HEK293T (cell line): ENCODE data around the gene NRP2.

Experiments
- CTCF ChIA-PET: fragments of 350-600 bp; formaldehyde crosslinking; extraction: SDS; loops from one replicate; lab custom pipeline; 2021; ENCODE audit warnings: antibody characterized with exemption, inconsistent platforms; lab: Yijun Ruan, JAX
- POLR2A ChIA-PET: fragments of 350-600 bp; formaldehyde crosslinking; extraction: SDS; loops from one replicate; lab custom pipeline; 2020; ENCODE audit warnings: antibody characterized with exemption, inconsistent platforms; lab: Yijun Ruan, JAX
- DNase-seq: peaks from one replicate; pipeline ENCODE4 v3.0.0; 2012; ENCODE audit warnings: mixed read lengths; ENCODE audit errors: extremely low spot score
- ARNT ChIP-seq: fragments of 450-650 bp; IDR thresholded peaks from 2 replicates; pipeline ENCODE4 v1.6.1; 2017; ENCODE audit warnings: mild to moderate bottlenecking
- BHLHE40 ChIP-seq: fragments of 450-650 bp; IDR thresholded peaks from 2 replicates; pipeline ENCODE4 v1.6.1; 2016; ENCODE audit warnings: mild to moderate bottlenecking, moderate library complexity, borderline replicate concordance
- CTBP1 ChIP-seq: fragments of 450-650 bp; IDR thresholded peaks from 2 replicates; pipeline ENCODE4 v1.6.1; 2016; ENCODE audit warnings: borderline replicate concordance
- ELF4 ChIP-seq: fragments of 450-650 bp; IDR thresholded peaks from 2 replicates; pipeline ENCODE4 v1.6.1; 2017; ENCODE audit warnings: antibody characterized with exemption
- FOXA1 ChIP-seq: fragments of 450-650 bp; IDR thresholded peaks from 2 replicates; pipeline ENCODE4 v1.6.1; 2016; ENCODE audit warnings: mild to moderate bottlenecking
- FOXK2 ChIP-seq: fragments of 450-650 bp; IDR thresholded peaks from 2 replicates; pipeline ENCODE4 v1.6.1; 2016; ENCODE audit warnings: mild to moderate bottlenecking
- FOXM1 ChIP-seq: fragments of 450-650 bp; IDR thresholded peaks from 2 replicates; pipeline ENCODE4 v1.6.1; 2017; ENCODE audit warnings: mild to moderate bottlenecking, borderline replicate concordance
- HDGF ChIP-seq: fragments of 450-650 bp; IDR thresholded peaks from 2 replicates; pipeline ENCODE4 v1.6.1; 2017; ENCODE audit warnings: antibody characterized with exemption, borderline replicate concordance
- L3MBTL2 ChIP-seq: fragments of 450-650 bp; conservative IDR thresholded peaks from 2 replicates; pipeline ENCODE4 v1.6.1; 2016; ENCODE audit warnings: mild to moderate bottlenecking
- LEF1 ChIP-seq: fragments of 450-650 bp; IDR thresholded peaks from 2 replicates; pipeline ENCODE4 v1.6.1; 2017; ENCODE audit warnings: mild to moderate bottlenecking, borderline replicate concordance
- NFRKB ChIP-seq: fragments of 450-650 bp; IDR thresholded peaks from 2 replicates; pipeline ENCODE4 v1.6.1; 2016; ENCODE audit warnings: mild to moderate bottlenecking, moderate library complexity
- SP1 ChIP-seq: fragments of 450-650 bp; IDR thresholded peaks from 2 replicates; pipeline ENCODE4 v1.6.1; 2017
- SUZ12 ChIP-seq: fragments of 450-650 bp; IDR thresholded peaks from 2 replicates; pipeline ENCODE4 v1.6.1; 2016; ENCODE audit warnings: mild to moderate bottlenecking
- TARDBP ChIP-seq: fragments of 450-650 bp; IDR thresholded peaks from 2 replicates; pipeline ENCODE4 v1.6.1; 2016
- ZNF384 ChIP-seq: fragments of 450-650 bp; IDR thresholded peaks from 2 replicates; pipeline ENCODE4 v1.6.1; 2016
- TF ChIP-seq, protein P1 (sequence below): fragments of 450-650 bp; IDR thresholded peaks from 2 replicates; pipeline ENCODE4 v1.6.1; 2016

NRP2 gene

DNA sequence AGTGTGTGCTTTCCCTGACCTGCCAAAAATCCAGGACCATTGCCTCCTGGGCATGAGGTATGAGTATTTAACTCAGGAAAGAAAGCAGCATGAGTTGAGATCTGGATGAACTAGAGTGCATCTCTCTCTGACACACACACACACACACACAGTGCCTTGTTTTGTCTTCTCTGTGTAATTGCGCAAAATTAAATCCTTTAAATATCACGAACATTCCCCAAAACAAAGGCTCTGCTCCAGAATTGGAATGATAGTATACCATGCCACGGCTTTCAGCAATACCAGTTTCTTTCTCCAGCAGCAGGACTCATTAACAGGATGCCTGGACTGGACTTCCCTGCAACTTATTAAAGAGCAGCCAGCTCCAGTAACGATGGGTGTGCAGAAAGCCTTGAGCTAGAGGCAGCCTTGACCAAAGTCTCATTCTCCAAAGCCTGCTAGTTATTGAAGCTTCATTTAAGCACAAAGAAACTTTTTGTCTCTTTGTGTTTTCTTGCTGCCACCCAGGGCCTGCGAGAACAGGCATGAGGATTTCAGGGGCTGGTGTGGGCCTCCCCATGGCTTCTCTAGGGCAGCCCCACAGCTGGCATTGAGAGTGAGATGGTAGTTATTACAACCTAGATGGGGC, 101.7 kb downstream of the NRP2 start:
- POLR2A ChIA-PET = no interaction called here
- CTCF ChIA-PET = no interaction called here
- DNase-seq = no peak
- TF ChIP-seq SP1 (no peak), CTBP1 (no peak), NFRKB (no peak), FOXK2 (no peak), ELF4 (no peak), SUZ12 (no peak), TARDBP (no peak), ARNT (no peak), HDGF (no peak), FOXM1 (no peak), BHLHE40 (no peak), FOXA1 (no peak), L3MBTL2 (no peak), LEF1 (no peak)
- TF ChIP-seq, protein P1, sequence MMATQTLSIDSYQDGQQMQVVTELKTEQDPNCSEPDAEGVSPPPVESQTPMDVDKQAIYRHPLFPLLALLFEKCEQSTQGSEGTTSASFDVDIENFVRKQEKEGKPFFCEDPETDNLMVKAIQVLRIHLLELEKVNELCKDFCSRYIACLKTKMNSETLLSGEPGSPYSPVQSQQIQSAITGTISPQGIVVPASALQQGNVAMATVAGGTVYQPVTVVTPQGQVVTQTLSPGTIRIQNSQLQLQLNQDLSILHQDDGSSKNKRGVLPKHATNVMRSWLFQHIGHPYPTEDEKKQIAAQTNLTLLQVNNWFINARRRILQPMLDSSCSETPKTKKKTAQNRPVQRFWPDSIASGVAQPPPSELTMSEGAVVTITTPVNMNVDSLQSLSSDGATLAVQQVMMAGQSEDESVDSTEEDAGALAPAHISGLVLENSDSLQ = no peak

DNA sequence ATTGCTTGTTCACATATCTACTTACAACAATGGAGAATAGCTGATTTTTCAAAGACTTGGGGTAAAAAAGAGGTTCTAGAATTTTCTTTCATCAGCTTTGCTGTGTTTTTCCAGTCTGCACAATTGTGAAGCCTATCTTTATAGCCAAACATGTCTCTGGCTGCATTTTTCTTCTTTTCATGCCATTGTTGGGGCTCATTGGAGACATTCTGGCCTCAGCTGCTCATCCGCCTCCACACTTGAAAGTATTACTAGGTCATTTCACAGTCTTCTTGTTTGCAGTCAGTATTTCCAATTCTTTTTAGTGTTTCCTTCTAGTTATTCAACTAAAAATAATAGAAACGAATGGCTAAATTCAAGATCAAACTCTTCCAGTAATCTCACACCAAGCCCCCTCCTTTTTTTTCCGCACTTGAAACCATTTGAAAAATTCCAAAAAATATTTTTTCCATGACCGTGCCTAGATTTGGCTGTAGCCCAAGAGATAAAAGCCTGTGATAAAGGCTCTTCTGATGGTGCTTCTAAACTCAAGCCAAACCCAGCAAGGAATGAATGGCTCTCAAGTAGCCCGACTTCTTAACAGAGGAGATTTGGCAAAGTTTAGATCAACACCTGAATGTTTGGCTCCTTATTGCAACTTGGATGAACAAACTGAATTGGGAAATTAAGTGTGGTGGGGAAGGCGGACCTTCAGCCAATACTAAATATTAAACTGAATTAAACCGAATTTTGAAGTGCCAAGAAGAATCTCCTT, 103.4 kb downstream of the NRP2 start:
- no peak for DNase-seq
- POLR2A ChIA-PET = no interaction called here
- TF ChIP-seq FOXM1 (no peak), TARDBP (no peak), L3MBTL2 (no peak), CTBP1 (no peak), NFRKB (no peak), HDGF (no peak), LEF1 (no peak), BHLHE40 (no peak), ARNT (no peak), ZNF384 (no peak), FOXA1 (no peak), SP1 (no peak), SUZ12 (no peak), FOXK2 (no peak)
- TF ChIP-seq, protein P1 = no peak
- CTCF ChIA-PET = interaction anchor here (0.9 kb wide), 1 partner anchor 193 kb away, joined by 3 read pairs; no protein-coding TSS in a partner anchor

DNA sequence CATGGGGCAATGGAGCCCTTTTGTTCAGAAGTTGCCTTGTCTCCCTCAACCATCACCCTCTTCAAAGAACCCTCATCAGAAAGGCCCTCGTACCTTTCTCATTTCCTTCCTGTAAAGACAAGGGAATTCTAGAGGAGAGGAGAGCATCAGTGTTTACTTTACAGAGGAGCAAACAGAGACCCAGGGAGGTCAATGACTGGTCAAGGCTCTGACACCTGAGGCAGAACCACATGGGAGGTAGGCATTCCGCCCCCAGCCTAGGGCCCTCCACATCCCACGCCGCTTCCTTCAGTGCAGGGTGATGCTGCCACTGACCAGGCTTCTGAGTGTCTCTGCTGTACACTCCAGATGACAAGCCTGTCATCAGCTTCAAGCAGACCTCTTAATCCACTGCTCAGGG, 104.7 kb downstream of the NRP2 start:
- DNase-seq = no peak
- CTCF ChIA-PET = no interaction called here
- no peak for TF ChIP-seq SP1
- TF ChIP-seq FOXA1 = no peak
- TF ChIP-seq ELF4 = no peak
- TF ChIP-seq L3MBTL2 = no peak
- TF ChIP-seq ARNT = no peak
- POLR2A ChIA-PET = no interaction called here

DNA sequence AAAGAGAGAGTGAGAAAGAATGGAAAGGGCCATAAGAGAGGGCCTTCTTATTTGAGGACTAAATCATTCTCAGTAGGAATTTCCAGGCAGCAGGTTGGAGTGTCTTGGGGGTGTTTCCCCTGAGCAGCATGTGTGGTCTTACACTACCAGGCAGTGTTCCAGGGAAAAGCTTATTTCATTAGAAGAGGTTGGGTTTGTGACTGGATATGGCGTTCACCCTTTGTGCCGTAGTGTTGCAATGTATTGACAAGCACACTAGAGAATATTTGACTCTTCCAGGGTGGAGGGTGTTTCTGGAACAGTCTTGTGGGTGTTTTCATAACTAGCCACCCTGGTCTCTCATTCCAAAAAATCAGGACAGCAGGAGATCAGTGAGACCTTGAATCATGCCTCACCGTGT, 105.5 kb downstream of the NRP2 start:
- CTCF ChIA-PET = no interaction called here
- POLR2A ChIA-PET = no interaction called here
- TF ChIP-seq SUZ12 = no peak
- TF ChIP-seq CTBP1 = no peak
- TF ChIP-seq ZNF384 = no peak
- TF ChIP-seq L3MBTL2 = no peak
- TF ChIP-seq SP1 = no peak
- no peak for TF ChIP-seq ARNT
- DNase-seq = no peak

DNA sequence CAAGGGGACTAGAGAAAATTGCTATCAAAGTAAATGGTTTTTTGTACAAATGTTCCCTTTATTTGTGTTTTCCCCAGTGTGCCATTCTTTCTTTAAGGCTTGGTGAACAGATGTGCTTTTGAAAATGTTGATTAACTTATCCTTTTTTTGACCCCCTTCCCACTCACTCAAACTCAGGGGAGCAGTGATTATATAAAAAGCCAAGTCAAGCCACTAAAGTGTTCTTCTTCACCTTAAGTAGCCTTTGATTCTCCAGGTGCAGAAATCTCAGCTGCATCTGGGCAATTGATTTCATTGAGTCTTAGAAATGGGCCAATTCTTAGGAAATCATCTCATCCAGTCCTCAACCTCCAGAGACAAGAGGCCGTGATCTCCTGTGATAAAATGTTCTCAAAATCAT, 107.6 kb downstream of the NRP2 start:
- TF ChIP-seq LEF1 = no peak
- no peak for TF ChIP-seq L3MBTL2
- no peak for TF ChIP-seq HDGF
- TF ChIP-seq TARDBP = no peak
- TF ChIP-seq NFRKB = no peak
- TF ChIP-seq, protein P1 = no peak
- no peak for DNase-seq
- ChIA-PET POLR2A (no interaction called here), CTCF (no interaction called here)

DNA sequence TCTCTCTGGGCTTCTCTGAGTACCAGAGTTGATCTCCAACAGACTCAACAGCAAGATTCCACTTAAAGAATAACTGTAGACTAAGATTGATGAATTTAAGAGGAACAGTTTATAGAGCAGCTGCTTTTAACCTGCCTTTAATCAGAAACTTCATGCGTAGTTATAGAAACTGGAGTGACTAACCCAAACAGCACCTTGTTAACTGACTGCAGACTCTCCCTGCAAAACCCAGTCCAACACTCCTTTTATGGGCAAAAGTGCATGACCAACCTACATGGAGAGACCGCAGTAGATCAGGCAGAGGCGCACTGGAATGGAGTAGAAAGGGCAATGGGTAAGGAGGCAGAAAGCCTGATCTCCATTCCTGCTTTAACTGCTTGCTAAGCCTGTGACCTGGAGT, 110.6 kb downstream of the NRP2 start:
- ChIA-PET CTCF (no interaction called here), POLR2A (no interaction called here)
- DNase-seq = no peak
- TF ChIP-seq SP1 = no peak
- no peak for TF ChIP-seq L3MBTL2

DNA sequence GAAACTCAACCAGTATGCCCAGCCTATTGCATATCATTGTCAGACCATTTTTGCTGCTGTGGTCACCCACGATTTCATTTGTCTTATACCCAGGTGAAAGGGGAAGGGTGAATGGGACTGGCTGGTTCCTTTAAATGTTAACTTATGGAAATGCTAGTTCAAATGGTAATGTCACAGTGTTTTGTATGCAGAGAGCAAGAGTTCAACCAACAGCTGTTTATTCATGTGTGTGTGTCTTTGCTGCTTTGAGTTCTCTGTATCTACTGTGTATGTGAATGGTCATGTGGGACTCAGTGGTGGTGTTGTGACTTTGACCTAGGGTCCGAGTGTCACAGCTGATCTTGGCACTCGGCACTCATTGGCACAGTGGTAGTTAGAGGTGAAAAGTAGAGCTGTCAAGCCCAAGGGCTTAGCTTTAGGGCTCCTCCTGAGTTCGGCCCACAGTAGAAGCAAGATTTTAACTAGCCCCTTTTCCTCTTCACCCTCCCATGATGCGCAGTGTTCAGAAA, 114.6 kb downstream of the NRP2 start:
- CTCF ChIA-PET = no interaction called here
- POLR2A ChIA-PET = no interaction called here
- no peak for DNase-seq
- TF ChIP-seq HDGF (no peak), NFRKB (no peak), SUZ12 (no peak), ELF4 (no peak), FOXA1 (no peak), ARNT (no peak), ZNF384 (no peak), CTBP1 (no peak), FOXK2 (no peak)
- TF ChIP-seq, protein P1 = no peak
